ENCODE measurements around the gene SCAMP1.

SCAMP1 gene

GRCh38 chr5:78362220-78362619, 1.8 kb downstream of the SCAMP1 start:
- no peak for TF ChIP-seq CTCF (IDR thresholded peaks at IDR 0.05; ENCODE audit: low read depth, low read length)
- no peak for DNase-seq (ENCODE audit: extremely low read depth, low read depth)

- DNase-seq (ENCODE audit: extremely low read depth, low read depth) = no peak
- TF ChIP-seq CTCF (IDR thresholded peaks at IDR 0.05; ENCODE audit: low read depth, low read length) = no peak
Measured at GRCh38 chr5:78364005-78364404, 3.6 kb downstream of the SCAMP1 start.

- no peak for TF ChIP-seq CTCF (IDR thresholded peaks at IDR 0.05; ENCODE audit: low read depth, low read length)
- no peak for DNase-seq (ENCODE audit: extremely low read depth, low read depth)
Measured at GRCh38 chr5:78367318-78367991, 7.0 kb downstream of the SCAMP1 start.

GRCh38 chr5:78369680-78370079, 9.3 kb downstream of the SCAMP1 start:
- DNase-seq (ENCODE audit: extremely low read depth, low read depth) = no peak
- no peak for TF ChIP-seq CTCF (IDR thresholded peaks at IDR 0.05; ENCODE audit: low read depth, low read length)

GRCh38 chr5:78373231-78373630, 12.8 kb downstream of the SCAMP1 start:
- no peak for TF ChIP-seq CTCF (IDR thresholded peaks at IDR 0.05; ENCODE audit: low read depth, low read length)
- DNase-seq (ENCODE audit: extremely low read depth, low read depth) = no peak

GRCh38 chr5:78376315-78376714, 15.9 kb downstream of the SCAMP1 start:
- DNase-seq (ENCODE audit: extremely low read depth, low read depth) = no peak
- no peak for TF ChIP-seq CTCF (IDR thresholded peaks at IDR 0.05; ENCODE audit: low read depth, low read length)

- TF ChIP-seq CTCF (IDR thresholded peaks at IDR 0.05; ENCODE audit: low read depth, low read length) = no peak
- no peak for DNase-seq (ENCODE audit: extremely low read depth, low read depth)
Measured at GRCh38 chr5:78377056-78377717, 16.8 kb downstream of the SCAMP1 start.

Data from AG09319 (cell line).